Cardiac muscle cell (in vitro differentiated cells and primary cell): ENCODE data around the gene IGFL3. TPM values are rescaled to one million over a fixed set of nuclear protein-coding genes. Genes with fewer than 3 reads are reported as not detected.
"Not testable (repeated sequence)": the region's sequence is repeated elsewhere in the genome, so short reads cannot be mapped to it uniquely, and the experiment has no call there.

ENCODE experiments used
- DNase-seq, 2 donors: peaks; one replicate each; pipeline versions ENCODE4 v3.0.0 to v3.0.0-alpha.2; 2010 to 2017; ENCODE audit warnings: low read depth in 1 of 2, low spot score in 1 of 2
- H3K27ac ChIP-seq: fragments of 200-600 bp; sonication (generic); 2 replicates; pipeline ENCODE4 v1.5.1; 2016
- H3K27me3 ChIP-seq: fragments of 200-600 bp; sonication (generic); 2 replicates; pipeline ENCODE4 v1.6.0; 2016; ENCODE audit warnings: control low read depth
- H3K36me3 ChIP-seq: fragments of 200-600 bp; sonication (generic); 2 replicates; pipeline ENCODE4 v1.5.1; 2016; ENCODE audit warnings: control low read depth
- H3K4me1 ChIP-seq: fragments of 200-600 bp; sonication (generic); 2 replicates; pipeline ENCODE4 v1.8.1; 2017; ENCODE audit warnings: low read depth, mild to moderate bottlenecking, mixed run types
- H3K4me3 ChIP-seq: fragments of 200-600 bp; sonication (generic); 2 replicates; pipeline ENCODE4 v1.5.1; 2016; ENCODE audit warnings: mild to moderate bottlenecking
- H3K9me3 ChIP-seq: fragments of 200-600 bp; sonication (generic); 2 replicates; pipeline ENCODE4 v1.5.1; 2017; ENCODE audit warnings: low read depth, mild to moderate bottlenecking, control low read depth
- CTCF ChIP-seq: IDR thresholded peaks from 2 replicates; pipeline ENCODE4 v1.5.1; 2012; ENCODE audit warnings: low read depth, mild to moderate bottlenecking, low read length
- polyA plus RNA-seq: library from polyadenylated mRNA; unstranded; fragments of >200 nt; fragmentation: Nextera tagmentation; extraction: Ambion mirVana; gene quantifications from 2 replicates; pipeline ENCODE4 v1.2.1, GENCODE V29; 2016
- total RNA-seq: library from RNA; depleted of rRNA; stranded (reverse); fragments of >200 nt; gene quantifications from 2 replicates; pipeline ENCODE4 v1.2.3, GENCODE V29; 2016

Gene IGFL3
- total and polyA plus RNA-seq, 2 experiments from 2014 or later, result not detected

- peak overlapping the region; percentile 72 for H3K27ac ChIP-seq
- H3K36me3 ChIP-seq, result no peaks in the 10 kb centered on the region
- H3K4me3 ChIP-seq, result no peak overlapping the region
- DNase-seq, result no peak
- H3K27me3 ChIP-seq, result peaks cover 11% of the 10 kb centered on the region
- H3K9me3 ChIP-seq, result no peaks in the 10 kb centered on the region
- no peak for TF ChIP-seq CTCF
- peaks cover 8% of the 10 kb centered on the region for H3K4me1 ChIP-seq
Observed at GRCh38 chr19:46109876-46110275, 14.6 kb downstream of the IGFL3 start.

- no peak overlapping the region for H3K27ac ChIP-seq
- H3K4me1 ChIP-seq, result peaks cover 8% of the 10 kb centered on the region
- H3K4me3 ChIP-seq, result no peak overlapping the region
- peak in 1 of 2 donors; percentile 67 for DNase-seq
- H3K36me3 ChIP-seq, result no peaks in the 10 kb centered on the region
- TF ChIP-seq CTCF, result no peak
- H3K27me3 ChIP-seq, result peaks cover 11% of the 10 kb centered on the region
- no peaks in the 10 kb centered on the region for H3K9me3 ChIP-seq
Observed at GRCh38 chr19:46107371-46107770, 17.1 kb downstream of the IGFL3 start.

- H3K27me3 ChIP-seq, H3K27ac ChIP-seq, DNase-seq, H3K9me3 ChIP-seq, H3K4me3 ChIP-seq, H3K36me3 ChIP-seq, H3K4me1 ChIP-seq: not testable (repeated sequence)
Observed at GRCh38 chr19:46102333-46102732, 22.2 kb downstream of the IGFL3 start.

- Histone ChIP-seq H3K27me3 (no peaks in the 10 kb centered on the region), H3K27ac (no peak overlapping the region), H3K9me3 (no peaks in the 10 kb centered on the region), H3K4me3 (no peak overlapping the region), H3K4me1 (peaks cover 5% of the 10 kb centered on the region), H3K36me3 (no peaks in the 10 kb centered on the region)
- DNase-seq, result no peak
- TF ChIP-seq CTCF, result no peak
Observed at GRCh38 chr19:46101293-46101692, 23.2 kb downstream of the IGFL3 start.

- H3K4me3 ChIP-seq, result no peak overlapping the region
- no peak for DNase-seq
- H3K27ac ChIP-seq, result no peak overlapping the region
- H3K27me3 ChIP-seq, result no peaks in the 10 kb centered on the region
- H3K36me3 ChIP-seq, result no peaks in the 10 kb centered on the region
- H3K4me1 ChIP-seq, result peaks cover 5% of the 10 kb centered on the region
- H3K9me3 ChIP-seq, result no peaks in the 10 kb centered on the region
- no peak for TF ChIP-seq CTCF
Observed at GRCh38 chr19:46100344-46100743, 24.1 kb downstream of the IGFL3 start.

- Histone ChIP-seq H3K27me3 (no peaks in the 10 kb centered on the region), H3K4me1 (no peaks in the 10 kb centered on the region), H3K4me3 (no peak overlapping the region), H3K27ac (no peak overlapping the region), H3K36me3 (no peaks in the 10 kb centered on the region), H3K9me3 (no peaks in the 10 kb centered on the region)
- no peak for DNase-seq
- TF ChIP-seq CTCF, result no peak
Observed at GRCh38 chr19:46090444-46090843, 34.0 kb downstream of the IGFL3 start.
